ENCODE measurements around the gene ACCSL. TPM values are rescaled to one million over a fixed set of nuclear protein-coding genes. Genes with fewer than 3 reads are reported as not detected.

The ACCSL gene
- total RNA-seq, 1 experiment from 2014 or later, result not detected

DNA sequence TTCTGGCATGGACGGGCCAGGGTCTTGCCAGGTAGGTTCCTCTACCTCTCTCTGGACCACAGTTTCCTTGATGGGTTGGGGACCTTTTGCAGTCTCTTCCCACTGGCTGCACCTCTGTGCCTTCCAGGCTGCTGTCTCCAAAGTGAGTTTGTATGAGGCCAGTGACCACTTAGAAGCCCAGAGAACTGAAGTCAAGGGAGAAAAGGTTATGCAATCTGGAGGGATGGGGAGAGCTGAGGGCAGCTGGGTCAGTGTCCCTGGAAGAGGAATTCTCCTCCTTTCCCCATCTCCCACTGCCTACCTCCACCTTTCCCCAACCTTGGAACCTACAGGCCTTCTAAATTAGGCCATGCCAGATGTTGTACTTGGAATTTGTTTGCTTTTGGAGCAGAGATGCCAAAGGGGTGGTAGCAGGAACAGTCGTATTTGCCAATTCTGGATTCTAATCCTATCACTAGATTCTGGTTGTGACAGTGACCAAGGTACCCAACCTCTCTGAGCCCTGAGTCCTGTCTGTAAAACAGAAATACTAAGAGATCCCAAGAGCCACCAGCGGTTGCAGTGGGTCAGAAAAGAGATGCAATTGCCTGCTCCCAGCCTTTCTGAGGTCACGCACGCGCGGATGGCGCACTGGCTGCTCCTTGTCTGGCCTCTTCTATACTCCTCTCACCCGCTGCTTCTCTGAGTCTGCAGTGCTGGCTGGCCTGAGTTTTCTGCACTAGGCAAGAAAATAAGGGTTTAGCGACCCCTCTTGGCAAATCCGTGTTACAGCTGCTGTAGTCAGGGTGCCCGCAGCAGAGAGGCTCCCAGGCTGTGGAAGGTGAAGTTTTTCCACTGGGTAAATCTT is 10.7 kb upstream of the ACCSL start:
- in situ Hi-C loops (cut with HindIII; ENCODE audit: low pct_unique_long_range_greater_than_20kb, low sequenced_read_pairs), result no loop called here
- DNase-seq (ENCODE audit: low read depth), result peak; percentile 29

DNA sequence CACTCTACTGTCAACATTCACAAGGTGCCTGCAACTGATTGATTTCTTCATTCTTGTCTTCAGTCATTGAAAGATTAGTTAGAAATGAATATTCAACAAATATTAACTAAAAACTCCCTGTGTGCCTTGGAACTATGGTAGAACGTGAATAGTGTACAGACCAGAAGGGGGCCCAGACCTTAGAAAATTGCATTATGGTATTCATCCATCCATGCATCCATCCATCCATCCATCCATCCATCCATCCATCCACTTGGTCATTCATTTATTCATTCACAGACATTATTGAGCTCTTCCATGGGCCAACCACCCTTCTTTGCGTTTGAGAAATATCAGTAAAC is 10.2 kb upstream of the ACCSL start:
- no peak for DNase-seq (ENCODE audit: low read depth)
- in situ Hi-C loops (cut with HindIII; ENCODE audit: low pct_unique_long_range_greater_than_20kb, low sequenced_read_pairs), result no loop called here

DNA sequence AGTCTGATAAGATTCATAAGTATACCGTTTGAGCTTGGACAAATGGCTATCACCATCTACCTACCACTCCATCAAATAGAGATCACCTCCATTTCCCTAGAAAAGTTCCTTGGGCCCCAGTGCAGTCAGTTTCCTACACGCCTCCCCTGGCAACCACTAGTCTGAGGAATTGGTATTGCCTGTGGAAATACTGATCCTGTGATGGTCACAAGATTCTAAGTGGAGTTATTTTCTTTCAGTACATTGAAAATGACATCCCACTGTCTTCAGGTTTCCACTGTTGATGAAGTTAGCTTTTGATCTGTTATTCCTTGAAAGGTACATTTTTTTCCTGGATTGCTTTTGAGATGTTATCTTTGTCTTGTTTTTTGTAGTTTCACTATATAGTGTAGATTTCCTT is 4.6 kb upstream of the ACCSL start:
- in situ Hi-C loops (cut with HindIII; ENCODE audit: low pct_unique_long_range_greater_than_20kb, low sequenced_read_pairs), result no loop called here
- DNase-seq (ENCODE audit: low read depth), result no peak

DNA sequence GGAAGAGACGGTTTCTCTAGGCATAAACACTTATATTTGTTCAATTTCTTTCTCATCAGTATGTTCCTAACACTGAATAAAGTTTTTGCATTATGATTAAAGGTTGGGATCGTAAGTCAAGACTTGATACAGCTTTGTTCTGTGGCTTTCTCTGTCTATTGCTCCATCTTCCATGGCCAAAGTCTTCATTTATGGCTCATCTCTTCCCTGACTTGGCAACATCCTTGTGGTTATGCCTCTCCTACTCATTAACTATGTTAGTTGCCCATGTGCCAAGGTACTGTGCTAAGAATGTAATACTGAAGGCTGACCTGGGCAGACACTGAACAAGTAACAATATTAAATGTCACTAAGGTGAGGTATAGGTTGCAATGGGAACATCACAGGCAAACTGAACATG is 1.6 kb upstream of the ACCSL start:
- DNase-seq (ENCODE audit: low read depth), result no peak
- in situ Hi-C loops (cut with HindIII; ENCODE audit: low pct_unique_long_range_greater_than_20kb, low sequenced_read_pairs), result no loop called here

DNA sequence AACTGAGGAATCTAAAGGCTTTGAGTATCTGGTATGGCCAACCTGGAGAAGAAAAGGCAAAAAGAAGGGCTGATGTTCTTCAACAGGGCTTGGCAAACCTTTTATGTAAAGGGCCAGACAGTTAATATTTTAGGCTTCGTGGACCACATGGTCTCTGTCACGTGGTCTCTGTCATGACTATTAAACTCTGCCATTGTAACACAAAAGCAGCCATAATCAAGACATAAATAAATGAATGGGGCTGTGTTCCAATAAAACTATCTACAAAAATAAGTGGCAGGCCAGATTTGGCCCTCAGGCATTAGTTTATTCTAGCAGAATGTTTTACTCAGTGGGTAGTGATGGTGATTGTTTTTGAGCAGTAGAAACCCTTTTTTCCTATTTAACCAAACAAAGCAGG is 483 bp upstream of the ACCSL start:
- in situ Hi-C loops (cut with HindIII; ENCODE audit: low pct_unique_long_range_greater_than_20kb, low sequenced_read_pairs), result no loop called here
- no peak for DNase-seq (ENCODE audit: low read depth)

DNA sequence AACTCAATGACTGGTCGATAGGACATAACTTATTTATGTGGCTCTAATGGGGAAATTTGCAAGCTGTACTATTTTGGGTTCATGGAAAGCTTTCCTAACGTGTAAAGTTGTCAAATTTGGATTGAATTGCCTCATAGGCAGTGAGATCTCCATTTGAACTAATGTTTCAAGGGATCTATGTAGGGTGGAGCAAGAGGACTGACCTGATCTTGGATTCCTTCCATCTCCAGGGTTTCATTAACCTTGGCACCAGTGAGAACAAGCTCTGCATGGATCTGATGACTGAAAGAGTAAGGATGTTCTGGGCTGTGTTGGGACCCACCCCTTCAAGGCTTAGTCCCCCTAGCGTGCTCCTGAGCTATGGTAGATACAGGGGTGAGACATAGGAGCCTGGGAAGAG is 2.1 kb downstream of the ACCSL start:
- DNase-seq (ENCODE audit: low read depth), result no peak
- in situ Hi-C loops (cut with HindIII; ENCODE audit: low pct_unique_long_range_greater_than_20kb, low sequenced_read_pairs), result no loop called here

DNA sequence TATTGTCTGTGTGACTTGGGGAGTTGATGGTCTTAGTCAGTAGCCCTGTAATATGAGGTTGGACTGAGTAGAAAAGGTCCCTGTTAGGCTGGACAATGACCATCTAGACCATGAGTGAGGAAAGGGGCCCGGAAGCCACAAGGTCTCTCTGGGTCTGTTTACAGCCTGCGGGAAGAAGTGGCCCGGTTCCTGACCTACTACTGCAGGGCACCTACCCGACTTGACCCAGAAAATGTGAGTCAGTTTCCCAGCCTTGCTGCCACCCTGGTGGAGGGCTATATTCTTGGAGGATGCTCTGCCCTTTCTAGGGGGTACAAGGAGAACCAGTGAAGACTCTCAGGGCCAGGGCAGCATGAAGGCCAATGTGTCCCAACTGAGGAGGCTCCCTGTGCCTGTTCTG is 3.4 kb downstream of the ACCSL start:
- in situ Hi-C loops (cut with HindIII; ENCODE audit: low pct_unique_long_range_greater_than_20kb, low sequenced_read_pairs), result no loop called here
- no peak for DNase-seq (ENCODE audit: low read depth)

DNA sequence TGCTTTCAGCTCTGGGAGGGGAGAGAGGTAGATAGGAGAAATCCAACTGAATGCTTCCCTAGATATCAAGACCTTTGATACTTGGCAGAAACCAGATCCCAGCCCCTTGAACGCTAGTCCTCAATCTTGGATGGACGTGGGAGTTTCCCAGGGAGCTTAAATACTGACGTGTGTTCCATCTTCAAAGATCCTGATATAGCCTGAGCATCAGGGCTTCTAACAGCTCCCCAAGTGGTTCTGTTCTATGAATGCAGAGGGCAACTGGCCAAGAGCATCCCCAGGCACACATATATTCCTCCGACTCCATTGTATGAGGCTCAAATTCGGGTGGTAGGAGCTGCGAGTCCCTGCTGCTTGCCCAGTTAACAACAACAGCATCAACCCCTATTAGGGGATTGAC is 9.6 kb downstream of the ACCSL start:
- in situ Hi-C loops (cut with HindIII; ENCODE audit: low pct_unique_long_range_greater_than_20kb, low sequenced_read_pairs), result no loop called here

DNA sequence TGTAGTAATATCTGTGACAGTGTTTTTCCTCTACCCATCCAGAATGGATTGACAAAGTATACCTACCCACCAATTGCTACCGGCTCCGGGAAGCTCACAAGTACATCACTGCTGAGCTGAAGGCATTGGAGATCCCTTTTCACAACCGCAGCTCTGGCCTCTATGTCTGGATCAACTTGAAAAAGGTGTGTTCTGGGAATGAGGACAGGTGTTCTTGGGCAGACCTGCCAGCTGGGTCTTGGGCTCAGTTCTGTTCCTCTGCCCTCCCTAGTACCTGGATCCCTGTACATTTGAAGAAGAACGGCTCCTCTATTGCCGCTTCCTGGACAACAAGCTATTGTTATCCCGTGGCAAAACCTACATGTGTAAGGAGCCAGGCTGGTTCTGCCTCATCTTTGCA is 10.5 kb downstream of the ACCSL start:
- in situ Hi-C loops (cut with HindIII; ENCODE audit: low pct_unique_long_range_greater_than_20kb, low sequenced_read_pairs), result no loop called here
- no peak for DNase-seq (ENCODE audit: low read depth)

More for the DNA sequence above, 9.6 kb downstream of the ACCSL start:
- DNase-seq (ENCODE audit: low read depth), result no peak

DNA sequence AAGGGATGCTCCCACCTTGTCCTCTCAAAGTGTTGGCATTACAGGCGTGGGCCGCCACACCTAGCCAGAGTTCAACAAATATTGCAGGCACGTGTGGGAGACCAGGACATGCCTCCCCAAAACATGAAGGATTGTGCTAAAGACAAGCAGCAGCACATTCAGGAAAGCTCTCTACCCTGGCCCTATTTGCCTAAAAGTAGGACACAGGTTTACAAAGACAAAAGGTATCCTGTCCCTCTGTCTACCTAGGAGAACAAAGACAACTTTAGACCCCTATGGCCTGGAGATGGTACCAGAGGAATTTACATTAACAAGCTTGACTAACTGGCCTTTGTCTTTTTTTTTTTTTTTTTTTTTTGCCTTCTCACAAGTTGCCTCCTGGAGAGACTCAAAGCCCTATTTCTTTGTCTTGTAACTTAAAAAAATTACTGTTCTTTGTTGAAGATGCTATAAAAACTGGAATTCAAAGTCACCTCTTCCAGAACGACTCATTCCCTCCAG is 17.4 kb downstream of the ACCSL start:
- no peak for DNase-seq (ENCODE audit: low read depth)
- in situ Hi-C loops (cut with HindIII; ENCODE audit: low pct_unique_long_range_greater_than_20kb, low sequenced_read_pairs), result no loop called here

DNA sequence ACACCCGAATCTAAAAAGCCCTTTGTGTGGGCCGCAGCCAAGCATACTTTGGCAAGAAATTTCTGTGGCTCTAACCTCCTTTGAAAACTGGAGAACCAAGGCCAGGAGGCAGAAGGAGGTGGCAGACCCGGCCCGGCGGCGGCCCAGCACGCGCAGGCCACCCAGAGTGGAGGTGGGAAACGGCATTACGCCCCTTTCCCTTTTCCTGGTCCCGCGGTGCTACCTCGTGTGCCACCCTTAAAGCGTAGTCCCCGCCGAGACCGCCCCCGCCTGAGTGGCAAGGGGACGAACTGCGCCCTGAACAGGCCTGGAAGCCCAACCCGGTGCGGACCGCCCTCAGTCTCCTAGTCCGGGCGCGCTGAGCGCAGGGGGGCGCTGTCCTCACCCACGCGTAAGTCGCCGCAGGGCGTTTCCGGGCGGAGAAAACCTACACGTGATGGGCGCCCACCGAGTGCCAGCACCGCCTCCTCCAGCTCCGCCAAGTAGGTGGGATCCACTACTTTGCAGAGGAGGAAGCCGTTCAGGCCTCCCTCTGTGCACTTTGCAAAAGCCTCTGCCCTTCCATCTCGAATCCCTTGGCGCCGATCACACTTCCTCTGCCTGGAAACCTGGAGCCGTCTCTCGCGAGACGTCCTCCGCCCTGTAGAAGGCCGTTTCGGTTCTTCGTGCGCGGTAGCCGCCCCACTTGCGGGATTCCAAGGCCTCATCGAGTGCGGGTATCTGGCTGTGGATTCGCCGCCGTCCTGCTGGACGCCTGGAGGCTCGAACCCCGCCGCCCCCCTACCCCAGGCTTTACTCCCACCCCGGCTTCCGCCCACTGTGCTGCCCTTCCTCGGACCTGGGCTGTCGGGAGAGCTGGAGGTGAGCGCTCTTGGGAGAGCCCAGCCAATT is 18.3 kb downstream of the ACCSL start, which contains the start of gene ACCS:
Gene ACCS, plus strand, starts transcription at position 430 of the 891 bp plus-strand sequence. CDS start 1,358 bp downstream, outside the sequence.
- in situ Hi-C loops (cut with HindIII; ENCODE audit: low pct_unique_long_range_greater_than_20kb, low sequenced_read_pairs), result no loop called here
- DNase-seq (ENCODE audit: low read depth), result peak; percentile 93

DNA sequence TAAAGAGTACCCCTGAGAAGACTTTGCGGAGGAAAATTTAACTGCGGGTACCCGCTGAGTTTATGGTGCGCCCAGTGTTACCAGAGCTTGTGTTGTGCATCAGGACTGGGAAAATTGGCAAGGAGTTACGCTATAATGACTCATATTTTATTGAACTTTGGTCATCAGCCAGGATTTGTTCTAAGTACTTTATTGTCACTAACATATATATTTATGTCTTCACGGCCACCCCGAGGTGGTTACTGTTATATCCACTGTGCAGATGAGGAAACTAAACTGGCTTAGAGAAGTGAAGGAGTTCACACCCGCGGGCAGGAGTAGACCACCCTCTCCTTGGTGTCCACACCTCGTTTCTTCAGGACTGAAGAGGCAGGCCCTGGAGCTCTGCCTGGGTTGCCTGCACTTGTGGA is 19.0 kb downstream of the ACCSL start:
- DNase-seq (ENCODE audit: low read depth), result no peak
- in situ Hi-C loops (cut with HindIII; ENCODE audit: low pct_unique_long_range_greater_than_20kb, low sequenced_read_pairs), result no loop called here

DNA sequence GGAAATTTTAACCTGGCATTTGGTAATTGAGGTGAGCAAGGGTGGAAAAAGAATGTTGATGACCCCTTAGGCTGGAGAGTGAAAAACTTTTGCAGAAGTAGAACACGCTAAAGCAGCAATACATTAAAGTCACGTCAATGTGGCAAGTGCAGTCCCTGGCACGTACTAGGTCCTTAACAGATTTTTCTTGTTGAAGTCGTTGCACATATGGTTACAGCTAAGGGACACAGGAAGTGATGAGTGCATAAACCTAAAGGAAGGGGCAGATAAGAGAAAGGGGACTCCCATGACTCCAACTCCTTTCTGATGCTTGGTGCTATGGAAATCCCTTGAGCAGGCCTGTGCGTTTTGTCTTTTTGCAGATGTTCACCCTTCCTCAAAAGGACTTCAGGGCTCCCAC is 19.5 kb downstream of the ACCSL start:
- DNase-seq (ENCODE audit: low read depth), result no peak
- in situ Hi-C loops (cut with HindIII; ENCODE audit: low pct_unique_long_range_greater_than_20kb, low sequenced_read_pairs), result no loop called here

DNA sequence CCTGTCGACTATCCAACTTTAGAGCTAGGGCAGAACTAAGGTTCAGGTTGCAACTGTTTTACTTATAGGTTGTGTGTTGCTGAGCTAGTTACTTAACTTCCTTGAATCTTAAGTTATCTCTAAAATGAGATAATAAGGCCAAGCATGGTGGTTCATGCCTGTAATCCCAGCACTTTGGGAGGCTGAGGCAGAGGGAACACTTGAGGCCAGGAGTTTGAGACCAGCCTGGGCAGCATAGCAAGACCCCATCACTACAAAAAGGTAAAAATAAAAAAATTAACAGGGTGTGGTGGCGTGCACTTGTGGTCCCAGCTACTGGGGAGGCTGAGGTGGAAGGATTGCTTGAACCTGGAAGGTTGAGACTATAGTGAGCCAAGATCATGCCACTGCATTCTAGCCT is 20.4 kb downstream of the ACCSL start:
- no peak for DNase-seq (ENCODE audit: low read depth)
- in situ Hi-C loops (cut with HindIII; ENCODE audit: low pct_unique_long_range_greater_than_20kb, low sequenced_read_pairs), result no loop called here

DNA sequence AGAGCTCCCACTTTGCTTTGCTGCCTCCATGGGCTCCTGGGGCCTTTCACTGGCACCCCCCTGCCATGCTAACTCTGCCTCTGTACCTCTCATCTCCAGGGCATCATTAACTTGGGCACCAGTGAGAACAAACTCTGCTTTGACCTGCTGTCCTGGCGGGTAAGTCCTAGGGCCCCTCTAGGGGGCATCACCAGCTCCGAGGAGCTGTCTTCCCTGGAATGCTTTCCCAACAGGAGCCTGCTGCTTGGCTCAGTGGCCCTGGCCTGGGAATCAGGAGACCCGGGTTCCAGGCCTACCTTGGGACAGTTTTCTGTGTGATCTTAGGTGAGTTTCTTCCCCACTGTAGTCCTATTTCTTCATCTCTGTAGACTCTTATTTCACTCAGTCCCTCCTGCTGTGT is 23.4 kb downstream of the ACCSL start:
- DNase-seq (ENCODE audit: low read depth), result no peak
- in situ Hi-C loops (cut with HindIII; ENCODE audit: low pct_unique_long_range_greater_than_20kb, low sequenced_read_pairs), result no loop called here

DNA sequence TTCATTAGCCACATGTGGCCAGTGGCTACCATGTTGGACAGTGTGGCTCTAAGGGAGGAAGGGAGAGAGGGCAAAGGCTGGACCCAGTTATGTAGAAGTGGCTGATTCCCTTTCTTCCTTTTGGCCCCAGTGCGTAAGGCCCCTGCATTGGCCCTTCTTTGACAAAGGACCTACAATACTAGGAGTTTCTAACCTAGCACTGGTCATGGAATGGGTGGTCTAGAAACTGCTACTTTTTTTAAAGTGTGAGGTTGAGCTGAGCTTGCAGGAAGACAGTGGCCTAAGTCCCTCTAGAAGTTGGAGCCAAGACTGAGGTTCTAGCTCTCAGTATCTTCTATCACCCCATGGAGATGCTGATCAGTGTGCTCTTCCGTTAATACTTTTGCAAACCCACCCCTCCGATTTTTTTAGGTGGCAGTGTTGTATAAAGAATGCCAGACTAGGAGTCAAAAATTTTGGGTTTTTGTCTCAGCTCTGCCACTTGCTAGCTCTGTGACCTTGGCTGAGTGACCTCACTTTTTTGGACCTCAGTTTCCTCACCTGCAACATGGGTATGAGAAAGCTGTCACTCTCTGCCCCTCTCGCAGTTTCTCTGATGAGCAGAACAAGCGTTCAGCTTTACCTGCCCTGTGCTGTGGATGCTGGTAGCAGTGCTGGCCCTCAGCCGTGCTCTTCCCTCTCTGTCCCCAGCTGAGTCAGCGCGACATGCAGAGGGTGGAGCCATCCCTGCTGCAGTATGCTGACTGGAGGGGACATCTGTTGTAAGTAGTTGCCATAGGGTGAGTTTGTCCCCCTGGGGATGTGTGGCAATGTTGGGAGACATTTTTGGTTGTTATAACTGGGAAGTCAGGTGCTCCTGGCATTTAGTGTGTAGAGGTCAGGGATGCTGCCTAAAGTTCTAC is 25.2 kb downstream of the ACCSL start:
- in situ Hi-C loops (cut with HindIII; ENCODE audit: low pct_unique_long_range_greater_than_20kb, low sequenced_read_pairs), result no loop called here

DNA sequence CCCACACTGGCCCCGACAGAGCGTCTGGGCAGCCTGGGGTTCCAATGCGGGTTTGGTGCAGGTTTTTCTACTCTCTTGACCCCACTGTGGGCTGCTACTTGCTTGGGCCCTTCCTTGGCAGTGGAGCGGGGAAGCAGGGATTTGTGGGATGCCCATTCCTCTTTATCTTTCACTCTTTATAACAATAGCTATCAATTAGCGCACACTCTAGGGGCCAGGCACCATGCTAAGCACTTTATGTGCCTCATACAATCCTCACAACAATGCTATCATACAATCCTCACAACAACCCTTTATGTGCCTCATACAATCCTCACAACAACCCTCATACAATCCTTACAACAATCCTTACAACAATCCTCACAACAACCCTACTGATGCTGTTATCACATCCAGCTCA is 31.0 kb downstream of the ACCSL start:
- in situ Hi-C loops (cut with HindIII; ENCODE audit: low pct_unique_long_range_greater_than_20kb, low sequenced_read_pairs), result no loop called here
- no peak for DNase-seq (ENCODE audit: low read depth)

More for the DNA sequence above, 25.2 kb downstream of the ACCSL start:
- DNase-seq (ENCODE audit: low read depth), result no peak

DNA sequence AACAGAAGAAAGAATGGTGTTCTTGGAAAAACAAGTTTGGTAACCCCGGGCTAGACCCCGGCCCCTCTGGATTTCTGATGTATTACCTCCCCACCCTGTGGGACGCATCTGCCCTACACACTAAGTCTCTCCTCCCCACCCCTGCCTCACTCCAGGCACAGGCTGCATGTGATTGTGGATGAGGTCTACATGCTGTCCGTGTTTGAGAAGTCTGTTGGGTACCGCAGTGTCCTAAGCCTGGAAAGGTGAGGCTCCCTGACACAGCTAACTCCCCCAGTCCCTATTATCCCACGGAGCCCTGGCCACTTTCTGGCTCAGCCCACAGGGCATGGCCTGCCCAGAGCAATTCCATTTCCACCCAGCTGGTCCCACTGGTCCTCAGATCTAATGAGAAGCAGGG is 31.6 kb downstream of the ACCSL start:
- DNase-seq (ENCODE audit: low read depth), result no peak
- in situ Hi-C loops (cut with HindIII; ENCODE audit: low pct_unique_long_range_greater_than_20kb, low sequenced_read_pairs), result no loop called here

All from Caki2 (cell line).